SH-SY5Y (cell line): ENCODE measurements around the gene ATRNL1.

Experiments used
- GATA2 ChIP-seq: IDR thresholded peaks from 2 replicates; pipeline ENCODE4 v1.6.1; 2011; ENCODE audit warnings: mild to moderate bottlenecking, low read depth, low read length
- GATA3 ChIP-seq: IDR thresholded peaks from 2 replicates; pipeline ENCODE4 v1.6.1; 2011; ENCODE audit warnings: low read depth, mild to moderate bottlenecking, low read length, moderate library complexity

- TF ChIP-seq GATA2 (no peak), GATA3 (no peak)
Measured at GRCh38 chr10:115903845-115904244, 810.7 kb downstream of the ATRNL1 start.
